MM.1S (cell line): ENCODE measurements around the gene ZNRF3.
"Not testable (repeated sequence)": the region's sequence is repeated elsewhere in the genome, so short reads cannot be mapped to it uniquely, and the experiment has no call there.

Experiments
- DNase-seq: peaks from one replicate; pipeline ENCODE4 v3.0.0-alpha.2; 2015
- H2AFZ ChIP-seq: fragments of 300-600 bp; sonication (generic); 2 replicates; pipeline ENCODE4 v1.6.0; 2016; ENCODE audit warnings: antibody characterized with exemption, low read length
- H3F3A ChIP-seq: fragments of 300-600 bp; sonication (generic); 2 replicates; pipeline ENCODE4 v1.6.1; 2016; ENCODE audit warnings: mild to moderate bottlenecking, antibody characterized with exemption, low read length, moderate library complexity, mixed read lengths; ENCODE audit not compliant: insufficient read depth
- H3K27ac ChIP-seq: fragments of 300-600 bp; sonication (generic); 2 replicates; pipeline ENCODE4 v1.5.1; 2016; ENCODE audit warnings: mild to moderate bottlenecking, low read length
- H3K27me3 ChIP-seq: fragments of 300-600 bp; sonication (generic); replicated peaks from 2 replicates; pipeline ENCODE4 v1.6.0; 2016; ENCODE audit warnings: low read length; ENCODE audit not compliant: insufficient read depth
- H3K36me3 ChIP-seq: fragments of 300-600 bp; sonication (generic); replicated peaks from 2 replicates; pipeline ENCODE4 v1.6.1; 2016; ENCODE audit warnings: mild to moderate bottlenecking, low read length, mixed read lengths; ENCODE audit not compliant: insufficient read depth
- H3K4me1 ChIP-seq: fragments of 300-600 bp; sonication (generic); 2 replicates; pipeline ENCODE4 v1.6.1; 2016; ENCODE audit warnings: low read length, mixed read lengths
- H3K4me2 ChIP-seq: fragments of 300-600 bp; sonication (generic); 2 replicates; pipeline ENCODE4 v1.6.0; 2016; ENCODE audit warnings: low read depth, low read length
- H3K4me3 ChIP-seq: fragments of 300-600 bp; sonication (generic); 2 replicates; pipeline ENCODE4 v1.5.1; 2016; ENCODE audit warnings: low read length, mixed read lengths
- H3K79me2 ChIP-seq: fragments of 300-600 bp; sonication (generic); 2 replicates; pipeline ENCODE4 v1.6.1; 2016; ENCODE audit warnings: mixed run types, low read length, mixed read lengths
- H3K9ac ChIP-seq: fragments of 300-600 bp; sonication (generic); 2 replicates; pipeline ENCODE4 v1.6.1; 2016; ENCODE audit warnings: low read length, mixed read lengths
- H3K9me2 ChIP-seq: fragments of 300-600 bp; sonication (generic); replicated peaks from 2 replicates; pipeline ENCODE4 v1.6.1; 2016; ENCODE audit warnings: mild to moderate bottlenecking, low read length, mixed read lengths; ENCODE audit not compliant: insufficient read depth
- H3K9me3 ChIP-seq: fragments of 300-600 bp; sonication (generic); replicated peaks from 2 replicates; pipeline ENCODE4 v1.6.1; 2016; ENCODE audit warnings: mild to moderate bottlenecking, low read length, mixed read lengths; ENCODE audit not compliant: insufficient read depth
- H4K20me1 ChIP-seq: fragments of 300-600 bp; sonication (generic); 2 replicates; pipeline ENCODE4 v1.6.1; 2016; ENCODE audit warnings: mild to moderate bottlenecking, low read length, moderate library complexity, mixed read lengths; ENCODE audit not compliant: insufficient read depth
- EZH2 ChIP-seq: fragments of 300-600 bp; sonication (generic); optimal IDR thresholded peaks from 2 replicates; pipeline ENCODE3; 2017; ENCODE audit warnings: low read depth, mild to moderate bottlenecking, antibody characterized with exemption, low read length, mixed read lengths
- EZH2phosphoT487 ChIP-seq: fragments of 300-600 bp; sonication (generic); IDR thresholded peaks from 2 replicates; pipeline ENCODE4 v1.6.1; 2018; ENCODE audit warnings: antibody characterized with exemption, low read length
- TF ChIP-seq, protein P1 (sequence below): fragments of 300-600 bp; sonication (generic); IDR thresholded peaks from 2 replicates; pipeline ENCODE4 v1.5.1; 2016; ENCODE audit warnings: antibody characterized with exemption, low read length, mixed read lengths

The ZNRF3 gene

DNA sequence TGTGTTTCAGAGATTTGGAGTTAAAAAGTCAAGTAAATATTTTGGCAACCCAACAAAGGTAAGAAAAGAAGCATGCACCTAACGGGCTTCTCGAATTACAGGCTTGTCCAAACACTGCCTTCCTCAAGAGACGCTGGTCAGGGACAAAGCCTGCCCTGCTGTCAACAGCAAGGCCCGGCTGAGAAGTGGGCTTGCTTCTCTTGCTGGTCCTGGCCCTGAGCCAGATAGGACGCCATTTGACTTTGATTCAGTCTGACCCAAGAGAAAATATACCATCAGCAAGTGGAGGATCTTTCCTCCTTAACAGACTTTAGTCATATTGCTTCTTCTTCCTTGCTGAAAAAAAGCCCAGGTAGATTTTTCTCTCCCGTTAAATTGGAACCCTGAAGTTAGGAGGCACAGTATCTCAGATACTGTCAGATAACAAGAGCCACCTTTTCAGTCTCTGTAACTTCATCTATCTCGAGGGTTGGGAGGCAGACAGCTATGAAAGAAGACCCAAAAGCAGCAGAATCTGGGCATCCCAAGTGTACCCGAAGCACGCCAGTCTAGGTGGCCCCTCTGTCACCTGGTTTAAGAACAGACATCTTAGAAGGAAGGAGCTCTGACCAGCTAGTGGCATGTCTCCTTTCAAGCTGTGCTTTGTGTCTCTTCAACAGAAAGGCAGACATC lies 120.7 kb downstream of the ZNRF3 start:
- Histone ChIP-seq H3K4me2 (no peak overlapping the region), H3K9ac (no peak overlapping the region), H3K79me2 (no peaks in the 10 kb centered on the region), H3K4me1 (no peaks in the 10 kb centered on the region), H3K36me3 (no peaks in the 10 kb centered on the region), H3K9me3 (no peaks in the 10 kb centered on the region), H2AFZ (no peak overlapping the region), H3K27me3 (no peaks in the 10 kb centered on the region), H3F3A (no peaks in the 10 kb centered on the region), H3K9me2 (no peaks in the 10 kb centered on the region), H3K27ac (no peak overlapping the region), H4K20me1 (no peaks in the 10 kb centered on the region), H3K4me3 (no peak overlapping the region)
- DNase-seq = no peak
- TF ChIP-seq EZH2phosphoT487 (no peak), EZH2 (no peak)
- TF ChIP-seq, protein P1, sequence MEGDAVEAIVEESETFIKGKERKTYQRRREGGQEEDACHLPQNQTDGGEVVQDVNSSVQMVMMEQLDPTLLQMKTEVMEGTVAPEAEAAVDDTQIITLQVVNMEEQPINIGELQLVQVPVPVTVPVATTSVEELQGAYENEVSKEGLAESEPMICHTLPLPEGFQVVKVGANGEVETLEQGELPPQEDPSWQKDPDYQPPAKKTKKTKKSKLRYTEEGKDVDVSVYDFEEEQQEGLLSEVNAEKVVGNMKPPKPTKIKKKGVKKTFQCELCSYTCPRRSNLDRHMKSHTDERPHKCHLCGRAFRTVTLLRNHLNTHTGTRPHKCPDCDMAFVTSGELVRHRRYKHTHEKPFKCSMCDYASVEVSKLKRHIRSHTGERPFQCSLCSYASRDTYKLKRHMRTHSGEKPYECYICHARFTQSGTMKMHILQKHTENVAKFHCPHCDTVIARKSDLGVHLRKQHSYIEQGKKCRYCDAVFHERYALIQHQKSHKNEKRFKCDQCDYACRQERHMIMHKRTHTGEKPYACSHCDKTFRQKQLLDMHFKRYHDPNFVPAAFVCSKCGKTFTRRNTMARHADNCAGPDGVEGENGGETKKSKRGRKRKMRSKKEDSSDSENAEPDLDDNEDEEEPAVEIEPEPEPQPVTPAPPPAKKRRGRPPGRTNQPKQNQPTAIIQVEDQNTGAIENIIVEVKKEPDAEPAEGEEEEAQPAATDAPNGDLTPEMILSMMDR = no peak

DNA sequence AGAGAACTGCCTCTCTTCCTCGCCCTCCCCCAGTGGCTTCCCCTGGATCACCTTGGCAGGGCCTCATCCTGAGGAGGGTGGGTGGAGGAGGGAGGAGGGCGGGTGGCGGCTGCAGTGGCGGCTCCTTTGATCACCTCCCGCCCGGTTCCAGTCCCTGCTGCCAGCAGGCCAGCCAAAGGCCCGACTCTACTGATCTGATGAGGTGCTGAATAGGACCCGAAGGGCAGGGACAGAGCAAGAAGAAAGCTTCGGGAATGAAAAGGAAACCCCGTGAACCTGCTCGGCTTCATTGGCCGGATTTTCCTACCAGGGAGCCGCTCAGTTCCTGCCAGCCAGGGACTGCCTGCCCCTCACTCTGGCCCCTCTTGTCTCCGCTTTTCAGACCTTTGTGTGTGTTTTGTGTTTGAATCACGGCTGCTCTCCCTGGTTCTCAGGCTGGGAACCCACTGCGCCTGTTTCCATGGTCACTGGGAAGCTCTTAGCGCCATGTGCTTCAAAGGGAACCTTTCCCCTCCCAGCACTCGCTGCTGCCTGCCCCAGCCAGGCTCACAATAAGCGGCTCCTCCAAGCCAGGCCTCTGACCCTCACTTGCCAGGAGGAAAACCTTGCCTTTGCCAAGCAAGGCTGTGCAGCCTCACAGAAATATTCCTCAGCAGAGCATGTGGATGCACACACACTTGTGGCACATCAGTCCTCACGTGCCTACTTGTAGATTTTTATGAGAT lies 121.4 kb downstream of the ZNRF3 start:
- TF ChIP-seq EZH2 (no peak), EZH2phosphoT487 (no peak)
- TF ChIP-seq, protein P1 = no peak
- H3K79me2 ChIP-seq = no peaks in the 10 kb centered on the region
- H3K9ac ChIP-seq = no peak overlapping the region
- H3K4me2 ChIP-seq = no peak overlapping the region
- H3K9me3 ChIP-seq = no peaks in the 10 kb centered on the region
- H3K4me3 ChIP-seq = no peak overlapping the region
- H3K36me3 ChIP-seq = no peaks in the 10 kb centered on the region
- no peak for DNase-seq
- no peaks in the 10 kb centered on the region for H3F3A ChIP-seq
- no peaks in the 10 kb centered on the region for H3K4me1 ChIP-seq
- H3K27ac ChIP-seq = no peak overlapping the region
- H3K27me3 ChIP-seq = no peaks in the 10 kb centered on the region
- no peaks in the 10 kb centered on the region for H3K9me2 ChIP-seq
- no peak overlapping the region for H2AFZ ChIP-seq
- H4K20me1 ChIP-seq = no peaks in the 10 kb centered on the region

DNA sequence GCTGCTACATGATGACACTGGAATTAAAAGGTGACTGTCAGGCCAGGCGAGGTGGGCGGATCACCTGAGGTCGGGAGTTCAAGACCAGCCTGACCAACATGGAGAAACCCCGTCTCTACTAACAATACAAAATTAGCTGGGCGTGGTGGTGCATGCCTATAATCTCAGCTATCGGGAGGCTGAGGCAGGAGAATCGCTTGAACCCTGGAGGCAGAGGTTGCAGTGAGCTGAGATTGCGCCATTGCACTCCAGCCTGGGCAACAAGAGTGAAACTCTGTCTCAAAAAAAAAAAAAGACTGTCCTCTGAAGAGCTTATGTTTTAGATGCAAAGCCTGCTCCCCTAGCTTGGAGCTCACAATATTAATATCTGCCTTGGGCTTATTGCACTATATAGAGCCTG lies 122.4 kb downstream of the ZNRF3 start:
- not testable (repeated sequence) for H4K20me1 ChIP-seq, H3K9ac ChIP-seq, H3K4me2 ChIP-seq, H3K4me3 ChIP-seq, H3K9me2 ChIP-seq, H2AFZ ChIP-seq, H3K36me3 ChIP-seq, H3K4me1 ChIP-seq, H3K27ac ChIP-seq, H3F3A ChIP-seq, H3K27me3 ChIP-seq, H3K79me2 ChIP-seq, H3K9me3 ChIP-seq, DNase-seq

DNA sequence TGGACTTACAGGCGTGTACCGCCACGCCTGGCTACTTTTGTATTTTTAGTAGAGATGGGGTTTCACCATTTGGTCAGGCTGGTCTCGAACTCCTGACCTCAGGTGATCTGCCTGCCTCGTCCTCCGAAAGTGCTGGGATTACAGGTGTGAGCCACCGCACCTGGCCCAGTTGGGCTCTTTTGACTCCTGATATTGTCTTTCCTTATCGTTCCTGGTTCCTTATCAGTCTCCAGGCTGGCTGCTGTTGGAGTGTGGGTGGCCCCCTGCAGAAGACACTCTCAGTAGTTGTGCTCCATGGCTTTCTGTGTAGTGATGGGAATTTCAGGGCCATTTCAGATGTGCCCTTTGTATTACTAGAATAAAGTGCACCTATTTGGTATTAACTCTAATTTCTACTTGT lies 123.0 kb downstream of the ZNRF3 start:
- Histone ChIP-seq H3K9me3 (no peaks in the 10 kb centered on the region), H3K9me2 (no peaks in the 10 kb centered on the region), H3K27ac (no peak overlapping the region), H3K27me3 (no peaks in the 10 kb centered on the region), H4K20me1 (no peaks in the 10 kb centered on the region), H3K4me2 (no peak overlapping the region), H3K4me1 (no peaks in the 10 kb centered on the region), H3F3A (no peaks in the 10 kb centered on the region), H3K36me3 (no peaks in the 10 kb centered on the region), H3K9ac (no peak overlapping the region), H2AFZ (no peak overlapping the region), H3K4me3 (no peak overlapping the region), H3K79me2 (no peaks in the 10 kb centered on the region)
- TF ChIP-seq EZH2 (no peak), EZH2phosphoT487 (no peak)
- TF ChIP-seq, protein P1 = no peak
- DNase-seq = no peak
